ENCODE results near the gene NNT. TPM values are rescaled to one million over a fixed set of nuclear protein-coding genes. Genes with fewer than 3 reads are reported as not detected.
"Not testable (repeated sequence)": the region's sequence is repeated elsewhere in the genome, so short reads cannot be mapped to it uniquely, and the experiment has no call there.

The NNT gene
- total RNA-seq, 1 experiment from 2014 or later: 18.1 TPM

- DNase-seq (ENCODE audit: low spot score): no peak
- in situ Hi-C loops (cut with HindIII; ENCODE audit: low sequenced_read_pairs): no loop called here
Observed at GRCh38 chr5:43691275-43691674, 88.3 kb downstream of the NNT start.

GRCh38 chr5:43691893-43692292, 88.9 kb downstream of the NNT start:
- no peak for DNase-seq (ENCODE audit: low spot score)
- in situ Hi-C loops (cut with HindIII; ENCODE audit: low sequenced_read_pairs): no loop called here

GRCh38 chr5:43693411-43693810, 90.4 kb downstream of the NNT start:
- in situ Hi-C loops (cut with HindIII; ENCODE audit: low sequenced_read_pairs): no loop called here
- DNase-seq (ENCODE audit: low spot score): no peak

GRCh38 chr5:43694027-43694426, 91.0 kb downstream of the NNT start:
- in situ Hi-C loops (cut with HindIII; ENCODE audit: low sequenced_read_pairs): no loop called here
- DNase-seq (ENCODE audit: low spot score): no peak

- in situ Hi-C loops (cut with HindIII; ENCODE audit: low sequenced_read_pairs); DNase-seq (ENCODE audit: low spot score): not testable (repeated sequence)
Observed at GRCh38 chr5:43696444-43696843, 93.5 kb downstream of the NNT start.

- DNase-seq (ENCODE audit: low spot score): peak; percentile 83
- in situ Hi-C loops (cut with HindIII; ENCODE audit: low sequenced_read_pairs): no loop called here
Observed at GRCh38 chr5:43699910-43700309, 96.9 kb downstream of the NNT start.

- no peak for DNase-seq (ENCODE audit: low spot score)
- in situ Hi-C loops (cut with HindIII; ENCODE audit: low sequenced_read_pairs): no loop called here
Observed at GRCh38 chr5:43700601-43701000, 97.6 kb downstream of the NNT start.

- in situ Hi-C loops (cut with HindIII; ENCODE audit: low sequenced_read_pairs): no loop called here
Observed at GRCh38 chr5:43701227-43701626, 98.2 kb downstream of the NNT start.

GRCh38 chr5:43702293-43702692, 99.3 kb downstream of the NNT start:
- DNase-seq (ENCODE audit: low spot score): no peak
- in situ Hi-C loops (cut with HindIII; ENCODE audit: low sequenced_read_pairs): no loop called here

More at GRCh38 chr5:43701227-43701626, 98.2 kb downstream of the NNT start:
- DNase-seq (ENCODE audit: low spot score): no peak

GRCh38 chr5:43702815-43703214, 99.8 kb downstream of the NNT start:
- in situ Hi-C loops (cut with HindIII; ENCODE audit: low sequenced_read_pairs): no loop called here
- DNase-seq (ENCODE audit: low spot score): peak; percentile 91

GRCh38 chr5:43704243-43704642, 101.3 kb downstream of the NNT start:
- peak; percentile 34 for DNase-seq (ENCODE audit: low spot score)
- in situ Hi-C loops (cut with HindIII; ENCODE audit: low sequenced_read_pairs): no loop called here

- in situ Hi-C loops (cut with HindIII; ENCODE audit: low sequenced_read_pairs): not testable (repeated sequence)
Observed at GRCh38 chr5:43706576-43706975, 103.6 kb downstream of the NNT start.

GRCh38 chr5:43711496-43711895, 108.5 kb downstream of the NNT start:
- no peak for DNase-seq (ENCODE audit: low spot score)
- in situ Hi-C loops (cut with HindIII; ENCODE audit: low sequenced_read_pairs): no loop called here

More at GRCh38 chr5:43706576-43706975, 103.6 kb downstream of the NNT start:
- not testable (repeated sequence) for DNase-seq (ENCODE audit: low spot score)

- no peak for DNase-seq (ENCODE audit: low spot score)
- in situ Hi-C loops (cut with HindIII; ENCODE audit: low sequenced_read_pairs): no loop called here
Observed at GRCh38 chr5:43712081-43712480, 109.1 kb downstream of the NNT start.

- in situ Hi-C loops (cut with HindIII; ENCODE audit: low sequenced_read_pairs); DNase-seq (ENCODE audit: low spot score): not testable (repeated sequence)
Observed at GRCh38 chr5:43719783-43720182, 116.8 kb downstream of the NNT start.

GRCh38 chr5:43728581-43728980, 125.6 kb downstream of the NNT start:
- in situ Hi-C loops (cut with HindIII; ENCODE audit: low sequenced_read_pairs): no loop called here
- no peak for DNase-seq (ENCODE audit: low spot score)

GRCh38 chr5:43729846-43730478, 127.0 kb downstream of the NNT start:
- in situ Hi-C loops (cut with HindIII; ENCODE audit: low sequenced_read_pairs): no loop called here

GRCh38 chr5:43730832-43731342, 127.9 kb downstream of the NNT start:
- in situ Hi-C loops (cut with HindIII; ENCODE audit: low sequenced_read_pairs): no loop called here
- no peak for DNase-seq (ENCODE audit: low spot score)

More at GRCh38 chr5:43729846-43730478, 127.0 kb downstream of the NNT start:
- DNase-seq (ENCODE audit: low spot score): peak; percentile 25

GRCh38 chr5:43731573-43731972, 128.6 kb downstream of the NNT start:
- in situ Hi-C loops (cut with HindIII; ENCODE audit: low sequenced_read_pairs): no loop called here
- no peak for DNase-seq (ENCODE audit: low spot score)

- DNase-seq (ENCODE audit: low spot score); in situ Hi-C loops (cut with HindIII; ENCODE audit: low sequenced_read_pairs): not testable (repeated sequence)
Observed at GRCh38 chr5:43745923-43746548, 143.1 kb downstream of the NNT start.

GRCh38 chr5:43750809-43751208, 147.8 kb downstream of the NNT start:
- no peak for DNase-seq (ENCODE audit: low spot score)

More at GRCh38 chr5:43750809-43751208, 147.8 kb downstream of the NNT start:
- in situ Hi-C loops (cut with HindIII; ENCODE audit: low sequenced_read_pairs): no loop called here

Data from G401 (cell line).